Mesenchymal stem cell (in vitro differentiated cells and primary cell): ENCODE data around the gene SRP72.
A peak's percentile ranks its signal among the peaks of the same experiment; 100 is the strongest.

Experiments used
- DNase-seq: peaks from one replicate; pipeline ENCODE4 v3.0.0-alpha.2; 2013
- H2AFZ ChIP-seq: one replicate; pipeline ENCODE4 v1.6.1; 2013; ENCODE audit warnings: low read depth, mild to moderate bottlenecking, control low read depth, inconsistent platforms, low read length, moderate library complexity
- H2AK5ac ChIP-seq: 2 replicates; pipeline ENCODE4 v1.6.1; 2013; ENCODE audit warnings: low read length, moderate library complexity, mild to moderate bottlenecking, inconsistent platforms; ENCODE audit not compliant: severe bottlenecking
- H2BK120ac ChIP-seq: one replicate; pipeline ENCODE4 v1.6.1; 2013; ENCODE audit warnings: low read depth, mild to moderate bottlenecking, inconsistent platforms, low read length, moderate library complexity
- H2BK12ac ChIP-seq, 2 experiments: one replicate each; pipeline ENCODE4 v1.6.1; 2013; ENCODE audit warnings: inconsistent platforms in 2 of 2, low read length in 2 of 2, mild to moderate bottlenecking in 2 of 2, moderate library complexity in 2 of 2, control low read depth in 1 of 2
- H2BK15ac ChIP-seq: one replicate; pipeline ENCODE4 v1.6.1; 2013; ENCODE audit warnings: mild to moderate bottlenecking, low read depth, inconsistent platforms; ENCODE audit not compliant: poor library complexity, severe bottlenecking
- H2BK5ac ChIP-seq: 2 replicates; pipeline ENCODE4 v1.6.1; 2013; ENCODE audit warnings: low read depth, mild to moderate bottlenecking, low read length, control low read depth, inconsistent platforms; ENCODE audit not compliant: poor library complexity, severe bottlenecking
- H3K14ac ChIP-seq, 2 experiments: one replicate each; pipeline ENCODE4 v1.6.1; 2013; ENCODE audit warnings: inconsistent platforms in 2 of 2, low read length in 2 of 2, control low read depth in 1 of 2, mild to moderate bottlenecking in 1 of 2, moderate library complexity in 1 of 2
- H3K18ac ChIP-seq, 2 experiments: one replicate each; pipeline ENCODE4 v1.6.1; 2013; ENCODE audit warnings: inconsistent platforms in 2 of 2, low read length in 2 of 2, control low read depth in 1 of 2, low read depth in 1 of 2, mild to moderate bottlenecking in 1 of 2
- H3K23ac ChIP-seq, 2 experiments: one replicate each; pipeline ENCODE4 v1.6.1; 2013; ENCODE audit warnings: inconsistent platforms in 2 of 2, low read length in 2 of 2, mild to moderate bottlenecking in 2 of 2, moderate library complexity in 2 of 2, control low read depth in 1 of 2
- H3K27ac ChIP-seq: 2 replicates; pipeline ENCODE4 v1.5.1; 2013; ENCODE audit warnings: mild to moderate bottlenecking, moderate library complexity, low read length, control low read depth, inconsistent platforms; ENCODE audit not compliant: poor library complexity, severe bottlenecking
- H3K27me3 ChIP-seq, 2 experiments: 2 replicates each; pipeline versions ENCODE4 v1.6.1 to v1.7.0; 2013; ENCODE audit warnings: low read length in 2 of 2, mild to moderate bottlenecking in 2 of 2, moderate library complexity in 2 of 2, control low read depth in 1 of 2, inconsistent platforms in 1 of 2; ENCODE audit not compliant: control insufficient read depth in 1 of 2, insufficient read depth in 1 of 2
- H3K36me3 ChIP-seq, 2 experiments: 2 replicates each; pipeline versions ENCODE4 v1.6.1 to v1.7.0; 2013; ENCODE audit warnings: low read length in 2 of 2, control low read depth in 1 of 2, inconsistent platforms in 1 of 2, low read depth in 1 of 2, mild to moderate bottlenecking in 1 of 2; ENCODE audit not compliant: insufficient read depth in 2 of 2, control insufficient read depth in 1 of 2
- H3K4ac ChIP-seq, 2 experiments: one replicate each; pipeline ENCODE4 v1.6.1; 2013; ENCODE audit warnings: inconsistent platforms in 2 of 2, low read length in 2 of 2, mild to moderate bottlenecking in 2 of 2, moderate library complexity in 2 of 2, control low read depth in 1 of 2, low read depth in 1 of 2
- H3K4me1 ChIP-seq: 2 replicates; pipeline ENCODE4 v1.6.1; 2013; ENCODE audit warnings: low read depth, low read length, control low read depth; ENCODE audit not compliant: control insufficient read depth, insufficient read depth
- H3K4me2 ChIP-seq: 2 replicates; pipeline ENCODE4 v1.6.1; 2013; ENCODE audit warnings: low read length, mild to moderate bottlenecking, inconsistent platforms; ENCODE audit not compliant: poor library complexity, severe bottlenecking
- H3K4me3 ChIP-seq, 2 experiments: 2 replicates each; pipeline versions ENCODE4 v1.5.1 to v1.7.0; 2013; ENCODE audit warnings: low read length in 2 of 2, mild to moderate bottlenecking in 2 of 2, control low read depth in 1 of 2, low read depth in 1 of 2; ENCODE audit not compliant: insufficient read depth in 1 of 2
- H3K79me1 ChIP-seq: replicated peaks from 2 replicates; pipeline ENCODE4 v1.6.1; 2013; ENCODE audit warnings: mild to moderate bottlenecking, control low read depth, low read length, inconsistent platforms; ENCODE audit not compliant: poor library complexity, severe bottlenecking
- H3K9ac ChIP-seq: 2 replicates; pipeline ENCODE4 v1.7.0; 2013; ENCODE audit warnings: mild to moderate bottlenecking, low read length, moderate library complexity
- H3K9me3 ChIP-seq: 2 replicates; pipeline ENCODE4 v1.7.0; 2013; ENCODE audit warnings: mild to moderate bottlenecking, low read length; ENCODE audit not compliant: control insufficient read depth
- H4K8ac ChIP-seq: one replicate; pipeline ENCODE4 v1.6.1; 2013; ENCODE audit warnings: inconsistent platforms, mild to moderate bottlenecking, low read length, moderate library complexity
- H4K91ac ChIP-seq: one replicate; pipeline ENCODE4 v1.6.1; 2013; ENCODE audit warnings: mild to moderate bottlenecking, low read length, inconsistent platforms
- WGBS: methylation state at CpG from one replicate; pipeline ENCODE4 v1.1.7; 2013; ENCODE audit warnings: mixed read lengths; 5-methylcytosine and 5-hydroxymethylcytosine counted together

SRP72 gene

GRCh38 chr4:56531149-56531770 lies 63.8 kb downstream of the SRP72 start:
- peak overlapping the region; percentile 71 for H3K4me2 ChIP-seq
- peaks cover 0 to 20% of the 10 kb centered on the region in 2 experiments for H3K27me3 ChIP-seq
- H2BK15ac ChIP-seq = no peak overlapping the region
- no peaks in the 10 kb centered on the region for H3K9me3 ChIP-seq
- no peak overlapping the region for H3K27ac ChIP-seq
- H4K91ac ChIP-seq = no peak overlapping the region
- peaks cover 4% of the 10 kb centered on the region for H3K4me1 ChIP-seq
- H3K23ac ChIP-seq = no peak overlapping the region
- no peak overlapping the region for H3K4ac ChIP-seq
- no peak overlapping the region for H2BK12ac ChIP-seq
- peak; percentile 5 for DNase-seq
- H4K8ac ChIP-seq = peak overlapping the region; percentile 62
- H2AFZ ChIP-seq = no peak overlapping the region
- peak overlapping the region; percentile 87 for H3K9ac ChIP-seq
- H3K4me3 ChIP-seq = peak overlapping the region; percentile 60 to 84
- peak overlapping the region in 1 of 2 experiments; percentile 40 for H3K18ac ChIP-seq
- no peaks in the 10 kb centered on the region for H3K36me3 ChIP-seq
- 50% methylated on average over 11 of the region's 11 CpGs for WGBS
- H2BK120ac ChIP-seq = no peak overlapping the region
- no peak overlapping the region for H2AK5ac ChIP-seq
- H3K79me1 ChIP-seq = no peaks in the 10 kb centered on the region
- no peak overlapping the region for H3K14ac ChIP-seq
- H2BK5ac ChIP-seq = no peak overlapping the region

- Histone ChIP-seq H3K4me3 (peak overlapping the region in 1 of 2 experiments; percentile 84), H3K79me1 (no peaks in the 10 kb centered on the region), H2AFZ (no peak overlapping the region), H4K8ac (no peak overlapping the region), H3K27me3 (peaks cover 0 to 20% of the 10 kb centered on the region in 2 experiments), H3K9me3 (no peaks in the 10 kb centered on the region), H2AK5ac (no peak overlapping the region), H2BK5ac (no peak overlapping the region), H2BK15ac (no peak overlapping the region), H2BK120ac (no peak overlapping the region), H3K36me3 (no peaks in the 10 kb centered on the region), H3K4me2 (no peak overlapping the region), H3K23ac (no peak overlapping the region), H3K14ac (no peak overlapping the region), H3K18ac (no peak overlapping the region), H2BK12ac (no peak overlapping the region), H3K9ac (no peak overlapping the region), H3K4me1 (peaks cover 4% of the 10 kb centered on the region), H3K4ac (no peak overlapping the region), H4K91ac (no peak overlapping the region), H3K27ac (no peak overlapping the region)
- DNase-seq = peak; percentile 15
- 89% methylated on average over 4 of the region's 4 CpGs for WGBS
These were observed 64.4 kb downstream of the SRP72 start for GRCh38 chr4:56531823-56532222.

GRCh38 chr4:56532239-56532638 lies 64.8 kb downstream of the SRP72 start:
- H3K14ac ChIP-seq = no peak overlapping the region
- DNase-seq = no peak
- no peak overlapping the region for H3K9ac ChIP-seq
- H2BK120ac ChIP-seq = no peak overlapping the region
- no peak overlapping the region for H3K27ac ChIP-seq
- H3K23ac ChIP-seq = no peak overlapping the region
- H2AFZ ChIP-seq = no peak overlapping the region
- H4K91ac ChIP-seq = no peak overlapping the region
- no peaks in the 10 kb centered on the region for H3K36me3 ChIP-seq
- H3K18ac ChIP-seq = no peak overlapping the region
- no peak overlapping the region for H2BK15ac ChIP-seq
- H3K4me2 ChIP-seq = no peak overlapping the region
- H3K4ac ChIP-seq = no peak overlapping the region
- no peak overlapping the region for H3K4me3 ChIP-seq
- no peak overlapping the region for H2AK5ac ChIP-seq
- no peak overlapping the region for H2BK12ac ChIP-seq
- no peak overlapping the region for H4K8ac ChIP-seq
- H3K27me3 ChIP-seq = peaks cover 0 to 20% of the 10 kb centered on the region in 2 experiments
- no peak overlapping the region for H2BK5ac ChIP-seq
- peaks cover 4% of the 10 kb centered on the region for H3K4me1 ChIP-seq
- H3K9me3 ChIP-seq = no peaks in the 10 kb centered on the region
- 89% methylated on average over 2 of the region's 2 CpGs for WGBS
- H3K79me1 ChIP-seq = no peaks in the 10 kb centered on the region

GRCh38 chr4:56535915-56536314 lies 68.5 kb downstream of the SRP72 start:
- Histone ChIP-seq H2AFZ (no peak overlapping the region), H3K79me1 (no peaks in the 10 kb centered on the region), H2BK15ac (no peak overlapping the region), H3K4ac (no peak overlapping the region), H3K27ac (no peak overlapping the region), H4K8ac (no peak overlapping the region), H3K27me3 (peaks cover 0 to 20% of the 10 kb centered on the region in 2 experiments), H3K4me3 (no peak overlapping the region), H3K4me1 (peaks cover 3% of the 10 kb centered on the region), H3K14ac (no peak overlapping the region), H2BK5ac (no peak overlapping the region), H3K18ac (no peak overlapping the region), H4K91ac (no peak overlapping the region), H3K9me3 (no peaks in the 10 kb centered on the region), H2BK120ac (no peak overlapping the region), H3K36me3 (no peaks in the 10 kb centered on the region), H2BK12ac (no peak overlapping the region), H3K9ac (no peak overlapping the region), H3K23ac (no peak overlapping the region), H3K4me2 (no peak overlapping the region), H2AK5ac (no peak overlapping the region)
- DNase-seq = no peak
- 94% methylated on average over 7 of the region's 7 CpGs for WGBS
